GM12891 (cell line): ENCODE results near the gene SUMO3.

Experiments
- PAX5 ChIP-seq: IDR thresholded peaks from 2 replicates; pipeline ENCODE4 v1.6.1; 2011; ENCODE audit warnings: low read length, moderate library complexity, mild to moderate bottlenecking; ENCODE audit not compliant: insufficient read depth, severe bottlenecking
- POLR2AphosphoS5 ChIP-seq: IDR thresholded peaks from 2 replicates; pipeline ENCODE4 v1.6.1; 2011; ENCODE audit warnings: low read depth, low read length, control low read depth

- TF ChIP-seq POLR2AphosphoS5 (no peak), PAX5 (no peak)
Measured at GRCh38 chr21:44866780-44867179, 48.9 kb upstream of the SUMO3 start.
